GM12878 (cell line): ENCODE results near the gene BEST2.
"Not testable (repeated sequence)": the region's sequence is repeated elsewhere in the genome, so short reads cannot be mapped to it uniquely, and the experiment has no call there.

Experiments
- BACH1 ChIP-seq: fragments of 450-650 bp; IDR thresholded peaks from 2 replicates; pipeline ENCODE4 v1.6.1; 2017; ENCODE audit warnings: mild to moderate bottlenecking, borderline replicate concordance
- CTCF ChIP-seq, 3 experiments: IDR thresholded peaks in 2 of 3; conservative IDR thresholded peaks in 1 of 3; 2 replicates each; pipeline ENCODE4 v1.5.1; 2011; ENCODE audit warnings: low read depth in 3 of 3, low read length in 3 of 3, mild to moderate bottlenecking in 3 of 3, control low read depth in 2 of 3, moderate library complexity in 2 of 3, inconsistent platforms in 1 of 3, mixed read lengths in 1 of 3; ENCODE audit not compliant: control insufficient read depth in 2 of 3, insufficient read depth in 1 of 3; ENCODE audit errors: extremely low read depth in 1 of 3
- EP300 ChIP-seq, 2 experiments: fragments of 150-350 bp in 1 of 2; IDR thresholded peaks; 2 replicates each; pipeline ENCODE4 v1.6.1; 2011 to 2012; ENCODE audit warnings: low read depth in 2 of 2, low read length in 2 of 2, borderline replicate concordance in 1 of 2, improper control_type of control experiment in 1 of 2, inconsistent platforms in 1 of 2; ENCODE audit not compliant: control insufficient read depth in 1 of 2
- EZH2 ChIP-seq: IDR thresholded peaks from 2 replicates; pipeline ENCODE4 v1.6.1; 2012; ENCODE audit warnings: low read depth, mild to moderate bottlenecking, control low read depth, inconsistent platforms, low read length, borderline replicate concordance; ENCODE audit not compliant: control insufficient read depth
- POLR2AphosphoS5 ChIP-seq: IDR thresholded peaks from 2 replicates; pipeline ENCODE4 v1.6.1; 2011; ENCODE audit warnings: mild to moderate bottlenecking, low read length, inconsistent platforms
- TCF3 ChIP-seq: IDR thresholded peaks from 2 replicates; pipeline ENCODE4 v1.6.1; 2012; ENCODE audit warnings: low read depth, mild to moderate bottlenecking, low read length, borderline replicate concordance; ENCODE audit not compliant: insufficient read depth
- YY1 ChIP-seq: IDR thresholded peaks from 2 replicates; pipeline ENCODE4 v1.6.1; 2011; ENCODE audit warnings: low read depth, mild to moderate bottlenecking, low read length
- TF ChIP-seq, protein P1 (sequence below): fragments of 450-650 bp; IDR thresholded peaks from 2 replicates; pipeline ENCODE4 v1.6.1; 2017; ENCODE audit warnings: borderline replicate concordance

- TF ChIP-seq EZH2; CTCF (IDR thresholded peaks at IDR 0.05 in 2 of 3, conservative IDR thresholded peaks at IDR 0.05 in 1 of 3; ENCODE audit: control insufficient read depth in 2 of 3, extremely low read depth in 1 of 3, insufficient read depth in 1 of 3, low read depth in 3 of 3, low read length in 3 of 3); POLR2AphosphoS5; TCF3; YY1; BACH1; EP300 (IDR thresholded peaks at IDR 0.05; ENCODE audit: borderline replicate concordance in 1 of 2, control insufficient read depth in 1 of 2, low read depth in 2 of 2, low read length in 2 of 2): not testable (repeated sequence)
- TF ChIP-seq, protein P1, sequence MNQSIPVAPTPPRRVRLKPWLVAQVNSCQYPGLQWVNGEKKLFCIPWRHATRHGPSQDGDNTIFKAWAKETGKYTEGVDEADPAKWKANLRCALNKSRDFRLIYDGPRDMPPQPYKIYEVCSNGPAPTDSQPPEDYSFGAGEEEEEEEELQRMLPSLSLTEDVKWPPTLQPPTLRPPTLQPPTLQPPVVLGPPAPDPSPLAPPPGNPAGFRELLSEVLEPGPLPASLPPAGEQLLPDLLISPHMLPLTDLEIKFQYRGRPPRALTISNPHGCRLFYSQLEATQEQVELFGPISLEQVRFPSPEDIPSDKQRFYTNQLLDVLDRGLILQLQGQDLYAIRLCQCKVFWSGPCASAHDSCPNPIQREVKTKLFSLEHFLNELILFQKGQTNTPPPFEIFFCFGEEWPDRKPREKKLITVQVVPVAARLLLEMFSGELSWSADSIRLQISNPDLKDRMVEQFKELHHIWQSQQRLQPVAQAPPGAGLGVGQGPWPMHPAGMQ = not testable (repeated sequence)
Measured at GRCh38 chr19:12725612-12726011, 26.0 kb upstream of the BEST2 start.
